ENCODE measurements around the gene CENPW.

The CENPW gene

DNA sequence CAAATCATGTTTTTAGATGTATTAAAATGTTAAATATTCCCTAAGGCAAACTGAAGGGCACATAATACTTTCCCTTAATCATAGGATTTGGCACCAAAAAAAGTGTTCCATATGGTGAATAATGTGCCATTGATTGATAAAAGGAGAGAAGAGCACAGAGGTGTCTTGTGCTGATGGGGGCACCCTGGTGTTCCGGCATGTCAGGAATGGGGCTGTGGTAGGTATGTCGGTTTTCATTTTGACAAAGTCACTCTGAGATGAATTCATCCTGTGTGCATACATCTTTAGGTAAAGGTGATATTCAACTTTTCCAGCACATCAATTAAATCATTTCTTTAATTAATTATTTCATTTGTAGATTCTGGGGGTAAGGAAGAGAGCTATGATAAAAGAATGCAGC is 36.8 kb downstream of the CENPW start:
- no peak for DNase-seq

DNA sequence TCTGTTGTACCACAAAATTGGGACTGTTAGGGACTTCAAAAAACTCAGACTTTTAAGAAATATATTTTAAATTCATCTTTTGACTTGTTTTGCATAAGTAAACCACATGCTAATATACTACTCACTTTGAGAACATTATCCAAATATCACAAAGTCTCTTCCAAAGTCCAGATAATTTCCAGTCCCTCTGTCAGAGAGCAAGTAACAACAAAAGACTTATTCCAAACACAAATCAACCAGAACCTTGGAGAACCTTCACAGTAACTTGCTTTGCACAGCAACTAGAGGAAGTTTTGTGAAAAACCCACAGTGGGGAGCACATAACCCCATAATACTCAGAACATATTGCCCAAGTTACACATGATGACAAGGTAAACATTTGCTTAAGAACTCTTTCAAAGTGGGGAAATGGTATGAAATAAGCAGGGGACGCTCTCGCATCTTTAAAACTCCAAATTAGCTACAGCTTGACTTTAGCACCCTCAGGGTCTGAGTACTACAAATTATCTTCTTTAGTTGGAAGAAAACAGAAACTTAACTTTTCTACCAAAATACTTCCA is 37.8 kb downstream of the CENPW start:
- DNase-seq: no peak

DNA sequence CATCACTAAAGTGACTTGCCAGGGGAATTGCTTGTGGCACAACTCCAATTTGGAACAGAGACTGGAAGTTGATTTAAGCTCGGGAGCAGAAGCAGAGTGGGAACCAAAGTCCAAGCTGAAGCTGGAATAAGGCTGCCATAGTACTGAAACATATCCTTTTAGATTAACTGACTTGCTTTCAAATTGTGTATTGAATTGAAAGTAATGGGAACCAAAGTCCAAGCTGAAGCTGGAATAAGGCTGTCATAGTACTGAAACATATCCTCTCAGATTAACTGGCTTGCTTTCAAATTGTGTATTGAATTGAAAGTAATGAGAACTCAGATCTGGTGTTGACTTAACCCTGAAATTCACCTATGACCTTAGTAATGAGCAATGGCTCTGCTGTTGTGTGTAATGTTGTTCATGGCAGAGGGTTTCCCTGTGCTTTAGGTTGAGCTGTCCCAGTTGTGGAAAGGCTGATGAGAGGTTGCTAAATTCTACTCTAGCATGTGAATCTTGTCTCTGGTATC is 40.2 kb downstream of the CENPW start:
- DNase-seq: no peak

GRCh38 chr6:126381498-126381897 is 41.6 kb downstream of the CENPW start:
- no peak for DNase-seq

DNA sequence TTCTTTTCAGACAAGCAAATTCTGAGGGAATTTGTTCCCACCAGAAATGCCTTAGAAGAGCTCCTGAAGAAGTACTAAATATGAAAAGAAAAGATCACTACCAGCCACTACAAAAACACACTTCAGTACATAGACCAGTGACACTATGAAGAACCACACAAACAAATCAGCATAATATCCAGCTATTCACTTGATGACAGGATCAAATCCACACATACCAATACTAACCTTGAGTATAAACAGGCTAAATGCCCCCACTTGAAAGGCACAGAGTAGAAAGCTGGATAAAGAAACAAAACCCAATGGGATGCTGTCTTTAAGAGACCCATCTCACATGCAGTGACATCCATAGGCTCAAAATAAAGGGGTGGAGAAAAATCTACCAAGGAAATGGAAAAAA is 43.3 kb downstream of the CENPW start:
- no peak for DNase-seq

DNA sequence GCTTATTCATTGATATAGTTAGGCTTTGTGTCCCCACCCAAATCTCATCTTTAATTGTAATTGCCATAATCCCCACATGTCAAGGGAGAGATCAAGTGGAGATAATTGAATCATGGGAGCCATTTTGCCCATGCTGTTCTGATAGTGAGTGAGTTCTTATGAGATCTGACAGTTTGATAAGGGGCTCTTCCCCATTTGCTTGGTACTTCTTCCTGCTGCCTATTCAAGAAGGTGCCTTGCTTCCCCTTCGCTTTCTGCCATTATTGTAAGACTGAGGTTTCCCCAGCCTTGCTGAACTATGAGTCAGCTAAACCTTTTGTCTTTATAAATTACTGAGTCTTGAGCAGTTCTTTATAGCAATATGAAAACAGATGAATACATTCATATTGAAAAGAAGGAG is 45.6 kb downstream of the CENPW start:
- DNase-seq: no peak

- no peak for DNase-seq
These were observed 48.2 kb downstream of the CENPW start for GRCh38 chr6:126388104-126388598.

- DNase-seq: no peak
These were observed 56.2 kb downstream of the CENPW start for GRCh38 chr6:126396131-126396530.
